ENCODE data around the gene LRBA.

The LRBA gene

DNA sequence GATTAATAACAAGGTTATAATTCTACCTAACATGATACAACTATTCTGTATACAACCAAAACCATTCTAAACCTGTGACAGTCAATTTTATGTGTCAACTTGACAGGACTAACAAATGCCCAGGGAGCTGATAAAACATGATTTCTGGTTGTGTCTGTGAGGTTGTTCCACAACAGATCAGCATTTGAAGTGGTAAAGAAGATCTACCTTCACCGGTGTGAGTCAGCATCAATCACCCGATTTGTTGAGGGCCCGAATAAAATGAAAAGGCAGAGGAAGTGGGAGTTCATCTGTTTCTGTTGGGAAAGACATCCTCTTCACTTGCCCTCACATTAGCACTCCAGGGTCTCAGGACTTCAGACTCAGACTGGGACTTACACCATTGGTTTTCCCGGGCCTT is 245.2 kb downstream of the LRBA start:
- TF ChIP-seq, protein P1, sequence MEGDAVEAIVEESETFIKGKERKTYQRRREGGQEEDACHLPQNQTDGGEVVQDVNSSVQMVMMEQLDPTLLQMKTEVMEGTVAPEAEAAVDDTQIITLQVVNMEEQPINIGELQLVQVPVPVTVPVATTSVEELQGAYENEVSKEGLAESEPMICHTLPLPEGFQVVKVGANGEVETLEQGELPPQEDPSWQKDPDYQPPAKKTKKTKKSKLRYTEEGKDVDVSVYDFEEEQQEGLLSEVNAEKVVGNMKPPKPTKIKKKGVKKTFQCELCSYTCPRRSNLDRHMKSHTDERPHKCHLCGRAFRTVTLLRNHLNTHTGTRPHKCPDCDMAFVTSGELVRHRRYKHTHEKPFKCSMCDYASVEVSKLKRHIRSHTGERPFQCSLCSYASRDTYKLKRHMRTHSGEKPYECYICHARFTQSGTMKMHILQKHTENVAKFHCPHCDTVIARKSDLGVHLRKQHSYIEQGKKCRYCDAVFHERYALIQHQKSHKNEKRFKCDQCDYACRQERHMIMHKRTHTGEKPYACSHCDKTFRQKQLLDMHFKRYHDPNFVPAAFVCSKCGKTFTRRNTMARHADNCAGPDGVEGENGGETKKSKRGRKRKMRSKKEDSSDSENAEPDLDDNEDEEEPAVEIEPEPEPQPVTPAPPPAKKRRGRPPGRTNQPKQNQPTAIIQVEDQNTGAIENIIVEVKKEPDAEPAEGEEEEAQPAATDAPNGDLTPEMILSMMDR (IDR thresholded peaks at IDR 0.05; ENCODE audit: control insufficient read depth, extremely low read depth, insufficient read depth): no peak
- no peak for DNase-seq (ENCODE audit: low read depth)
- no peak overlapping the region for H3K4me3 ChIP-seq (ENCODE audit: low read depth, low read length)

DNA sequence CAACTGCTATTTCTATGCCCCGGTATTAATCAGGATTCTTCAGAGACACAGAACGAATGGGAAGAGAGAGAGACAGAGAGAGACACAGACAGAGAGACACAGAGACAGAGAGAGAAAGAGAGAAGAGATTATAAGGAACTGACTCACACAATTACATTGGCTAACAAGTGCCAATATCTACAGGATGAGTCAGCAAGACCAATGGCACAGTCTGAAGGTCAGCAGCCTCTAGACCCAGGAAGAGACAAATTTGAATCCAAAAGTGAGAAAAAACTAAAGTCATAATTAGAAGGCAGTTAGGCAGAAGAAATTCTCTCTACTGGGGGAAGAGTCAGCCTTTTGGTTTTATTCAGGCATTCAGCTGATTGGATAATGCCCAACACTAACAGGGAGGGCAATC is 245.8 kb downstream of the LRBA start:
- no peak overlapping the region for H3K4me3 ChIP-seq (ENCODE audit: low read depth, low read length)
- TF ChIP-seq, protein P1 (IDR thresholded peaks at IDR 0.05; ENCODE audit: control insufficient read depth, extremely low read depth, insufficient read depth): no peak
- DNase-seq (ENCODE audit: low read depth): no peak

DNA sequence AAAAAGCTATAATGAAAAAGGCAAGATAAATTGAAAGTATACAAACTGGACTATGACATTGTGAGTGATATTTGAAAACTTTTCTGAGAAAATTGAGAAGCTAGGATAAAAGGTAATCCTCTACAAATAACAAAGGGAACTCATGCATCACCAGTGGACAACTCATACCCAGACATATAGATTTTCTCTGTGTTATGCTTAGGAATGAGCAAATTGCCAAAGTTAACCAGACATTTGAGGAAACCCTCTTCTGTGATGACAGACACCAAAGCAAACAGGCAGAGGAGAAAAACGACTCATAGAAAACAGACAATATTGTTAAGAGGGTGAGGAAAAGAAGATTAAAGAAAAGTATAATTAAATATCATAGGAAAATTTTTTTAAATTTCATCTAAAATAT is 246.6 kb downstream of the LRBA start:
- no peak overlapping the region for H3K4me3 ChIP-seq (ENCODE audit: low read depth, low read length)
- TF ChIP-seq, protein P1 (IDR thresholded peaks at IDR 0.05; ENCODE audit: control insufficient read depth, extremely low read depth, insufficient read depth): no peak
- DNase-seq (ENCODE audit: low read depth): no peak

DNA sequence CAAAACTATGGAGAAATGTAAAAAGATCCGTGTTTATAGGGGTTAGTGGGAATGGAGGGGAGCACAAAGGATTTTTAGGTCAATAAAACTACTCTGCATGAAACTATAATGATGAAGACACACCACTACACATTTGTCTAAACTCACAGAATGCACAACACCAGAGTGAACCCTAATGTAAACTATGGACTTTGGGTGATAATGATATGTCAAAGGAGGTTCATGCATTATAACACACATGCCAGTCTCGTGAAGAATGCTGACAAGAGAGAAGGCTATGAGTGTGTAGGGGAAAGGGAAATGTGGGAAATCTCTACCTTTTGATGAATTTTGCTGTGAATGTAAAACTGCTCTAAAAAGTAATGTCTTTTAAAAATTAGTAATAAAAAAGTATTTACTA is 249.9 kb downstream of the LRBA start:
- H3K4me3 ChIP-seq (ENCODE audit: low read depth, low read length): no peak overlapping the region
- TF ChIP-seq, protein P1 (IDR thresholded peaks at IDR 0.05; ENCODE audit: control insufficient read depth, extremely low read depth, insufficient read depth): no peak
- no peak for DNase-seq (ENCODE audit: low read depth)

DNA sequence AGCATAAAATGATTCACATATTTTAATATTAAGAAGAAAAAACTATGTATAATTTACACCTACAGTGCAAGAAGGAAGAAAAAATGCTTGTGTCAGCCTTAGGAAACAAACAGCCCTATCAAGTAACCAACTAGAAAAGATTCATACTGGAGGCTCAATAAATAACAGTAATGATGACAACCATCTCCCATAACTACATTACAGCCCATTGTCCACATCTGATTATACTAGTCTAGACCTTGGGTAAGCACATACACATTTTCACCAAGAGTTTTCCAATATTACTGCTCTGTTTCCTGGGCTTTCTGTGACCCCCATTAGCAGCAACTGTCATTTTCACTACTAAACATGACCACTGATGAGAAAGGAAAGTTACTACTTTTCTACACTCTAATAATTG is 263.4 kb downstream of the LRBA start:
- H3K4me3 ChIP-seq (ENCODE audit: low read depth, low read length): no peak overlapping the region
- DNase-seq (ENCODE audit: low read depth): no peak
- TF ChIP-seq, protein P1 (IDR thresholded peaks at IDR 0.05; ENCODE audit: control insufficient read depth, extremely low read depth, insufficient read depth): no peak

DNA sequence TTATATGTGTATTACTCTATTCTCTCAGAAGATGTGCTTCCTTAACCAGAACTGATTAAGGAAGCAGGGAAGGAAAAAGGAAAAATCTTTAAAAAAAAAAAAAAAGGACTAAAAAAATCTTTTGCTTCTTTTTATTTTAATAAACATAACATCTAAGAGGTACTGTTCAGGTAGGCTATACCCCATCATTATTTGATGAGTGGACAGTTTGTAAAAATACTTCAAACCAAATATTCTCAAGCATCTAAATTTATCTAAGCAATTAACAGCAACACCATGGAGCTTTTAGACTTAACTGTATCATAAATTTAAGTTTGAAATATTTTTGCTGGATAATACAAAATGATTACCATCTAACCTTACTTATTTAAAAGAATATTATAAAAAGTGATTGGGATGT is 264.3 kb downstream of the LRBA start:
- DNase-seq (ENCODE audit: low read depth): no peak
- TF ChIP-seq, protein P1 (IDR thresholded peaks at IDR 0.05; ENCODE audit: control insufficient read depth, extremely low read depth, insufficient read depth): no peak
- H3K4me3 ChIP-seq (ENCODE audit: low read depth, low read length): no peak overlapping the region

DNA sequence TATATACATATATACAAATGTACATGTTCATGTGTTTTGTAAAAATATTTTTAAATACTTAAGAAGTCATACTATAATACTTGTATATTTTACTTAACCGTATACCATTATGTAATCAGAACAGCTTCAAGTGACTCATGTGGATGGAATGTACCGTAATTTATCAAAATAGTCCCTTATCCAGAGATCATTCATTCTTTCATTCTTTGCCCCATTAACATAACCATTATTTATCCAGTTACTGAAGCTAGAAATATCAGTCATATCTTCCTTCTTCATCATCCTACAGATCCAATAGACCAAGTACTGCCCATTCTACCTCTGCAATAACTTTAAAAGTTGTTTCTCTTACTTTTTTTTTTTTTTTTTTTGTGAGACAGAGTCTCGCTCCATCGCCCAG is 268.9 kb downstream of the LRBA start:
- no peak for DNase-seq (ENCODE audit: low read depth)
- H3K4me3 ChIP-seq (ENCODE audit: low read depth, low read length): no peak overlapping the region
- TF ChIP-seq, protein P1 (IDR thresholded peaks at IDR 0.05; ENCODE audit: control insufficient read depth, extremely low read depth, insufficient read depth): no peak
